ENCODE data around the gene SPRR2E.
"Not testable (repeated sequence)": the region's sequence is repeated elsewhere in the genome, so short reads cannot be mapped to it uniquely, and the experiment has no call there.

Gene SPRR2E

DNA sequence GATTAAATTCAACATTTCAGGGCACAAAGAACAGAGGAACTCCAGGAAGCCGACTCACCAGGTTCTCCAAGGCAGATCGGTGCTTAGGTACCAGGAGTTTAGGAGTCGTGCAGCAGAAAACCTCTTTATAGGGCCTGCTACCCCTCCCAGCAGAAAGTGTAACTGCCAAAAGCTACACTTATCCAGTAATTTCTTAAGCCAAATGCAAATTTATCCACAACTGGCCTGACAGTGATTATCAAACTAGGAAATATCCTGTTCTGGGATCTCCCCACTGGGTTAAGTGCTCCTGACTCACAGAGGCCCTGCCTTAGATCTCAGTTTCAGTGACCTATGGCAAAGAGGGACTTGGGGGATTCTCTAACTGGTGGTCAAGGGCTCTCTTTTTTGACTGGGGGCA lies 19.1 kb upstream of the SPRR2E start, which contains the start of gene SPRR2F:
TSS of gene SPRR2F (minus strand) at position 101 of the 400 bp plus-strand sequence. CDS start 783 bp downstream, outside the sequence.
- H3K27me3 Mint-ChIP-seq = peaks cover 65% of the 10 kb centered on the region
- ATAC-seq (replicated peaks; ENCODE audit: extremely low read depth, poor library complexity, severe bottlenecking) (no peak), DNase-seq (ENCODE audit: low spot score in 2 of 2) (no peak)
- H3K27ac Mint-ChIP-seq (ENCODE audit: low read depth) = no peak within 1 kb of the TSS
- no peaks in the 10 kb centered on the region for H3K36me3 Mint-ChIP-seq (ENCODE audit: insufficient read depth)
- H3K4me1 Mint-ChIP-seq = no peaks in the 10 kb centered on the region
- H3K9me3 Mint-ChIP-seq = no peaks in the 10 kb centered on the region
- H3K4me3 Mint-ChIP-seq = no peak within 1 kb of the TSS

DNA sequence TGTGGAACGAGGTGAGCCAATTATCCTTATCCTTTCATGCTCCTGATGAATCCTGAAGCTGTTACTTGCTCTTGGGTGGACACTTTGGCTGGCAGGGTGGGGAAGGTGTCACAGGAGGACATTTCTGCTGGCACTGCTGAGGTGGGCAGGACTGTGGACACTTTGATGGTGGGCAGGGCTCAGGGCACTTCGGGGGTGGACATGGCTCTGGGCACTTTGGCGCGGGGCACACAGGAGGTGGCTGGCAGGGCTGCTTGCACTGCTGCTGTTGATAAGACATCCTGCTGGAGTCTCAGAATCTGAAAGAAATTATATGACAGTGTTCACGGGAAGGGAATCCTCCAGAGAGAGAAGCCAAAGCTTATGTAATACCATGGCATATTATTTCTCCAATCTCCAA lies 18.1 kb upstream of the SPRR2E start:
- H3K27me3 Mint-ChIP-seq = peaks cover 65% of the 10 kb centered on the region
- H3K4me1 Mint-ChIP-seq; H3K4me3 Mint-ChIP-seq; H3K9me3 Mint-ChIP-seq; DNase-seq (ENCODE audit: low spot score in 2 of 2); H3K36me3 Mint-ChIP-seq (ENCODE audit: insufficient read depth); H3K27ac Mint-ChIP-seq (ENCODE audit: low read depth); ATAC-seq (replicated peaks; ENCODE audit: extremely low read depth, poor library complexity, severe bottlenecking): not testable (repeated sequence)

DNA sequence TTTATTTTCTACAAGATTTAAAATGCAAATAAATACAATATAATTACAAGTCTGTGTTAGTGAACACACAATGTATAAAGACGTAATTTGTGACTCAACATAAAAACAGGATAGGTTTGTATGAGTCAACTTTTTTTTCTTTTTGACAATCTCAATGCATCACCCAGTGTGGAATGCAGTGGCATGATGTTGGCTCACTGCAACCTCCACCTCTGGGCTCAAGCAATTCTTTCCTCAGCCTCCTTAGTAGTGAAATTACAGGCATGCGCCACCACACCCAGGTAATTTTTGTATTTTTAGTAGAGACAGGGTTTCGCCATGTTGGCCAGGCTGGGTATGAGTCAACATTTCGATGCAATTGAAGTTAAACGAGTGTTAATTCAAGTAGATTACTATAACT lies 5.9 kb upstream of the SPRR2E start:
- no peak for DNase-seq (ENCODE audit: low spot score in 2 of 2)
- Mint-ChIP-seq H3K27me3 (peaks cover 79% of the 10 kb centered on the region), H3K9me3 (no peaks in the 10 kb centered on the region), H3K4me1 (no peaks in the 10 kb centered on the region), H3K27ac (ENCODE audit: low read depth) (no peak overlapping the region), H3K36me3 (ENCODE audit: insufficient read depth) (no peaks in the 10 kb centered on the region), H3K4me3 (no peak overlapping the region)
- ATAC-seq (replicated peaks; ENCODE audit: extremely low read depth, poor library complexity, severe bottlenecking) = no peak

DNA sequence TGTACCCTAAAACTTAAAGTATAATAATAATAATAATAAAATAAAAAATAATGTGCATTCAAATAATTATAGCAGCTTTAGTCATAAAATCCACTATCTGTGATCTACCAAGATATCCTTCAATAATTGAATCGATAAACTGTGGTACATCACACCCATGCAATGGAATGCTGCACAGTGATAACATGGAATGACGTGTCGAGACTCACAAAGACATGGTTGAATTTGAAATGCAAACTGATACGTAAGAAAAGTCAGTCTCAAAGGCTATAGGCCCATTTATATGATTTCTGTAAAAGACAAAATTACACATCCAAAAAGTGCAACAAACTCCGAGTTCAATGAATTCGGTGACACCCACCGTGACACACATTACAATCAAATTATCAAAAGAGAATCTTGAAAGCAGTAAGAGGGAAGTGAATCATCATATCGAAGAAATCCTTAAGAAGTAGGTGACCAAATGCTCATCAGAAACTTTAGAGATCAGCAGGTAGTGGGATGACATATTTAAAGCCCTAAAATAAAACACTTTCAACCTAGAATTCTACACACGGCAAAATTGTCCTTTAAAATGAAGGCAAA lies 5.2 kb upstream of the SPRR2E start:
- H3K27me3 Mint-ChIP-seq = peaks cover 79% of the 10 kb centered on the region
- DNase-seq (ENCODE audit: low spot score in 2 of 2) (no peak), ATAC-seq (replicated peaks; ENCODE audit: extremely low read depth, poor library complexity, severe bottlenecking) (no peak)
- H3K4me1 Mint-ChIP-seq = no peaks in the 10 kb centered on the region
- H3K27ac Mint-ChIP-seq (ENCODE audit: low read depth) = no peak overlapping the region
- H3K9me3 Mint-ChIP-seq = no peaks in the 10 kb centered on the region
- H3K4me3 Mint-ChIP-seq = no peak overlapping the region
- no peaks in the 10 kb centered on the region for H3K36me3 Mint-ChIP-seq (ENCODE audit: insufficient read depth)

DNA sequence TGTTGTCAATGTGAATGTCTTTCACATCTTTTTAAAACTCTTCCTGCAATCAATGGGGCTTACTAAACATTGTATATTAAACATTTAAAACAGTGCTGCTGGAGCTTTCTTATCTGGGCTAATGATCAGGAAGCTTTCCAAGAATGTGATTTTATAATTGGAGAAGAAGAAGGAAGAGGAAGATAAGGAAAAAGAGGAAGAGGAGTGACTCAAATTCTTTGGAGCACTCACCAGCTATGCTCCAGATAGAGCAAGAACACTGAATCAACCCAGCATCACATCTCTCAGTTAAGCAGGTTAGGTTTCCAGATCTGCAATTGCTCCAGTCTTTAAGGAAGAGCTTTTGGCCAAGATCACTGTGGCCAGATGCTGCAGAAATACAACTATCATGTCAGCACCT lies 1.4 kb upstream of the SPRR2E start:
- H3K36me3 Mint-ChIP-seq (ENCODE audit: insufficient read depth) = no peaks in the 10 kb centered on the region
- DNase-seq (ENCODE audit: low spot score in 2 of 2) (no peak), ATAC-seq (replicated peaks; ENCODE audit: extremely low read depth, poor library complexity, severe bottlenecking) (no peak)
- H3K27me3 Mint-ChIP-seq = peaks cover 60% of the 10 kb centered on the region
- H3K9me3 Mint-ChIP-seq = no peaks in the 10 kb centered on the region
- H3K4me3 Mint-ChIP-seq = no peak overlapping the region
- H3K27ac Mint-ChIP-seq (ENCODE audit: low read depth) = no peak overlapping the region
- no peaks in the 10 kb centered on the region for H3K4me1 Mint-ChIP-seq

DNA sequence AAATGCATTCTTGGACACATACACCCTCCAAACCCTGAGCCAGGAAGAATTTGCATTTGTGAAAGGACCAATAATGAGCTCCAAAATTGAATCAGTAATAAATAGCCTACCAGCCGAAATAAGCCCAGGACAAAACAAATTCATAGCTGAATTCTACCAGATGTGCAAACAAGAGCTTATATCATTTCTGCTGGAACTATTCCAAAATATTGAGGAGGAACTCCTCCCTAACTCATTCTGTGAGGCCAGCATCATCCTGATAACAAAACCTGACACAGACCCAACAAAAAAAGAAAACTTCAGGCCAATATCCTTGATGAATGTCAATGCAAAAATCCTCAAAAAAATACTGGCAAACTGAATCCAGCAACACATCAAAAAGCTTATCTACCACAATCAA lies 6.7 kb downstream of the SPRR2E start:
- no peak for DNase-seq (ENCODE audit: low spot score in 2 of 2)
- Mint-ChIP-seq H3K27me3 (peaks cover 70% of the 10 kb centered on the region), H3K4me1 (no peaks in the 10 kb centered on the region), H3K27ac (ENCODE audit: low read depth) (no peak overlapping the region), H3K4me3 (no peak overlapping the region), H3K9me3 (no peaks in the 10 kb centered on the region), H3K36me3 (ENCODE audit: insufficient read depth) (no peaks in the 10 kb centered on the region)
- ATAC-seq (replicated peaks; ENCODE audit: extremely low read depth, poor library complexity, severe bottlenecking) = no peak

DNA sequence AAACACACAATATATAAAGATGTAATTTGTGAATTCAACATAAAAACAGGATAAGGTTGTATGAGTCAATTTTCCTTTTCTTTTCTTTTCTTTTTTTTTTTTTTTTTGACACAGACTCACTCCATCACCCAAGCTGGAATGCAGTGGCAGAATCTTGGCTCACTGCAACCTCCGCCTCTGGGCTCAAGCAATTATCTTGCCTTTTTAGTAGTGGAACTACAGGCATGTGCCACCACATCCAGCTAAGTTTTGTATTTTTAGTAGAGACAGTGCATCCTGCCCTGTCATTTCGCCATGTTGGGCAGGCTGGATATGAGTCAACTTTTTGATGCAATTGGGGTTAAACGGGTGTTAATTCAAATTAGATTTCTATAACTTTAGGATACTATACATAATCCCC lies 12.6 kb downstream of the SPRR2E start:
- ATAC-seq (replicated peaks; ENCODE audit: extremely low read depth, poor library complexity, severe bottlenecking) = no peak
- Mint-ChIP-seq H3K4me1 (no peaks in the 10 kb centered on the region), H3K4me3 (no peak overlapping the region), H3K27me3 (peaks cover 58% of the 10 kb centered on the region), H3K9me3 (peaks cover 6% of the 10 kb centered on the region), H3K36me3 (ENCODE audit: insufficient read depth) (no peaks in the 10 kb centered on the region), H3K27ac (ENCODE audit: low read depth) (no peak overlapping the region)
- DNase-seq (ENCODE audit: low spot score in 2 of 2) = no peak

DNA sequence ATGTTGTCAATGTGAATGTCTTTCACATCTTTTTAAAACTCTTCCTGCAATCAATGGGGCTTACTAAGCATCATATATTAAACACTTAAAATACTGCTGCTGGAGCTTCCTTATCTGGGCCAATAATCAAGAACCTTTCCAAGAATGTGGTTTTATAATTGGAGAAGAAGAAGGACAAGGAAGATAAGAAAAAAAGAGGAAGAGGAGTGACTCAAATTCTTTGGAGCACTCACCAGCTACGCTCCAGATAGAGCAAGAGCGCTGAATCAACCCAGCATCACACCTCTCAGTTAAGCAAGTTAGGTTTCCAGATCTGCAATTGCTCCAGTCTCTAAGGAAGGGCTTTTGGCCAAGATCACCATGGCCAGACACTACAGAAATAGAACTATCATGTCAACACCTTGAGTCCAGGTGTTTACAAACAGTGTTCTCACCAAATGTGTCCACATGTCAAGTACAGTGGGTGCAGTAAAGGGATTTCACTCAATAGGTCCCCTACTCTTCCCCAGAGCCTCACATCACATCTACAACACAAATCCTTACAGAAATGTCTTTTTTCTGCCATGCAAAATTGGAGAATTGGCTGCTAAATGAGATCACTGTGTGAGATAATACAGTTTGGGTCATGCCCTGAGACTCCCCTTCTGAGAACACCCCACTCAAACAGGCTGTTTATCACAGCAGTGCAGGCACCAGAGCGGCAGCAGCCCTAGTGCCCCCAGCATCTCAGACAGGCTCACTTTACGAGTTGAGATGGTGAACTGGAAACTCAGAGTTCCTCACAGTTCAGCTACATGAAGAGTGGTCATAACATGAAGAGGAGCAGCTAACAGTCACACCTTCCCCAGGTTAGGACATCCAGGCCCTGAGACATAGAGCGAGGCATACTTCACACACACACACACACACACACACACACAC lies 21.3 kb downstream of the SPRR2E start:
- no peak for DNase-seq (ENCODE audit: low spot score in 2 of 2)
- Mint-ChIP-seq H3K4me1 (no peaks in the 10 kb centered on the region), H3K4me3 (no peak overlapping the region), H3K36me3 (ENCODE audit: insufficient read depth) (no peaks in the 10 kb centered on the region), H3K27ac (ENCODE audit: low read depth) (no peak overlapping the region), H3K27me3 (peaks cover 28% of the 10 kb centered on the region), H3K9me3 (no peaks in the 10 kb centered on the region)
- no peak for ATAC-seq (replicated peaks; ENCODE audit: extremely low read depth, poor library complexity, severe bottlenecking)

DNA sequence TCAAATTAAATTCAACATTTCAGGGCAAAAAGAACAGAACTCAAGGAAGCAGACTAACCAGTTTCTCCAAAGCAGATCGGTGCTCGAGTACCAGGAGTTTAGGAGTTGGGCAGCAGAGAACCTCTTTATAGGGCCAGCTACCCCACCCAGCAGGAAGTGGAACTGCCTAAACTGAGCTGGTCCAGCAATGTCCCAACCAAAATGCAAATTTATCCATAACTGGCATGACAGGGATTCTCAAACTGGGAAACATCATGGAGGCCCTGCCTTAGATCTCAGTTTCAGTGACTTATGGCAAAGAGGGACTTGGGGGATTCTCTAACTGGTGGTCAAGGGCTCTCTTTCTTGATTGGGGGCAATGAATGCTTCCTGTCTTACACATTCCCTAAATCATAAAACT lies 22.8 kb downstream of the SPRR2E start, which contains the start of gene SPRR2B:
TSS of gene SPRR2B (minus strand) at position 101 of the 400 bp plus-strand sequence. CDS start 772 bp downstream, outside the sequence.
- Mint-ChIP-seq H3K27me3 (peaks cover 36% of the 10 kb centered on the region), H3K27ac (ENCODE audit: low read depth) (no peak within 1 kb of the TSS), H3K4me3 (no peak within 1 kb of the TSS), H3K36me3 (ENCODE audit: insufficient read depth) (no peaks in the 10 kb centered on the region), H3K4me1 (no peaks in the 10 kb centered on the region), H3K9me3 (no peaks in the 10 kb centered on the region)
- DNase-seq (ENCODE audit: low spot score in 2 of 2) (no peak), ATAC-seq (replicated peaks; ENCODE audit: extremely low read depth, poor library complexity, severe bottlenecking) (no peak)

DNA sequence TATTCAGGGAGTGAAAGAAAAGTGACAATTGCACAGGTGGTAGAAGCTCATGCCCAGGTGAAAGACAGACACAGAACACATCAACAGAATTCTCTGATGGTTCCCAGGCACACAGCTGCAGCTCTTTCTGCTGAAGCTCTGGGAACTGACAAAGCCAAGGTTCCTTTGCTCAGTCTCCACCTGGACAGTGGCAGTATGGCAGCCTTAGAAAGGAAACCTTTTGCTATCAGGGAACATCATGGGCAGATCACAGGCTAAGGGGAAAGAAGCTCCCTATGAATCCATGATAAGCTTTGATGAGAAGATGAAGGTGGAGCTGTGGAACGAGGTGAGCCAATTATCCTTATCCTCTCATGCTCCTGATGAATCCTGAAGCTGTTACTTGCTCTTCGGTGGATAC lies 24.1 kb downstream of the SPRR2E start:
- Mint-ChIP-seq H3K27ac (ENCODE audit: low read depth) (no peak overlapping the region), H3K4me1 (no peaks in the 10 kb centered on the region), H3K27me3 (peaks cover 47% of the 10 kb centered on the region), H3K4me3 (no peak overlapping the region), H3K36me3 (ENCODE audit: insufficient read depth) (no peaks in the 10 kb centered on the region), H3K9me3 (no peaks in the 10 kb centered on the region)
- ATAC-seq (replicated peaks; ENCODE audit: extremely low read depth, poor library complexity, severe bottlenecking) (no peak), DNase-seq (ENCODE audit: low spot score in 2 of 2) (no peak)

DNA sequence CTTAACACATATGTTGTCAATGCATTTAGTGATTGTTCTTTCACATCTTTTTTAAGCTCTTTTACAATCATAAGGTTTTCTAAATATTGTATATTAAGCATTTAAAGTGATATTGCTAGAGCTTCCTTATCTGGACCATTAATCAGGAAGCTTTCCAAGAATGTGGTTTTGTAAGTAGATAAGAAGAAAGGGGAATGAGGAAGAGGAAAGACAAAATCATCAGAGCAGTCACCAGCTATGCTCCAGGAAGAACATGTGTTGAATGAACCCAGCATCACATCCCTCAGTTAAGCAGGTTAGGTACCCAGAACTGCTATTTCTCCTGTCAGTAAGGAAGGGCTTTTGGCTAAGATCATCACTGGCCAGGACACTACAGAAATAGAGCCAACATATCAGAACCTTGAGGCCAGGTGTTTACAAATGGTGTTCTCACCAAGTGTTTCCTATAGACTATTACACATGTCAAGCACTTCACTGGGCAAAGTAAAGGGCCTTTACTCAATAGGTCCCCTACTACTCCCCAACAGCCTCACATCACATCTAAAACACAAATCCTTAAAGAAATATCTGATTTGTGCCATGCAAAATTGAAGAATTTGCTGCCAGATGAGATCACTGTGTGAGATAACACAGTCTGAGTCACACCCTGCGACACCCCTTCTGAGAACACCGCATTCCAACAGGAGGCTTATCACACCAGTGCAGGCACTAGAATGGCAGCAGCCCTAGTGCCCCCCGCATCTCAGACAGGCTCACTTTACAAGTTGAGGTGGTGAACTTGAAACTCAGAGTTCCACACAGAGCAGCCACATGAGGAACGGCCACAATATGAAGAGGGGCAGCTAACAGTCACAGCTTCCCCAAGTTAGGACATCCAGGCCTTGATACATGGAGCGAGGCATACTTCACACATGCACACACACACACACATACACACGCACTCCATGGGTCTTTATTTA lies 35.2 kb downstream of the SPRR2E start:
- Mint-ChIP-seq H3K9me3 (no peaks in the 10 kb centered on the region), H3K36me3 (ENCODE audit: insufficient read depth) (no peaks in the 10 kb centered on the region), H3K27me3 (peaks cover 70% of the 10 kb centered on the region), H3K4me3 (no peak overlapping the region), H3K4me1 (no peaks in the 10 kb centered on the region), H3K27ac (ENCODE audit: low read depth) (no peak overlapping the region)
- ATAC-seq (replicated peaks; ENCODE audit: extremely low read depth, poor library complexity, severe bottlenecking) = no peak
- no peak for DNase-seq (ENCODE audit: low spot score in 2 of 2)

DNA sequence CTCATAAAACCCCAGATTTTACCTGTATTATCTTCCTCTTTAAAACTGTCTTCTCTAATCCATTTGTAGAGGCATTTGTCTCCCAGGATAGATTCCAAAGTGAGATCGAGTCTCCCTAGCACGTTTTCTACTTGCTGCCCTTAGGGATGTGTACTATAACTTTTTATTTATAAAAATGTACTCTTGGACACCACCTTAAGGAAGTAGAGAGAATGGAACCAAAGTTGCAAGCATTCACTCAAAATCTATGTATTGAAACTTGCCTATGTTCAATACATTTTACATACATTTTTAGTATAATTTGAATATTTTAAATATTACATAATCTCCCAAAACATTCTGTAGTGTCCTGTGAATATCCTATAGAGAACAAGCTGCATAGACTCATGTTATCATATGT lies 36.2 kb downstream of the SPRR2E start:
- peaks cover 72% of the 10 kb centered on the region for H3K27me3 Mint-ChIP-seq
- H3K4me3 Mint-ChIP-seq = no peak overlapping the region
- no peaks in the 10 kb centered on the region for H3K4me1 Mint-ChIP-seq
- ATAC-seq (replicated peaks; ENCODE audit: extremely low read depth, poor library complexity, severe bottlenecking) = no peak
- no peak overlapping the region for H3K27ac Mint-ChIP-seq (ENCODE audit: low read depth)
- no peaks in the 10 kb centered on the region for H3K36me3 Mint-ChIP-seq (ENCODE audit: insufficient read depth)
- no peak for DNase-seq (ENCODE audit: low spot score in 2 of 2)
- H3K9me3 Mint-ChIP-seq = no peaks in the 10 kb centered on the region

Measured in central memory CD8-positive, alpha-beta T cell (primary cell).